ENCODE results near the gene LASP1NB.

Gene LASP1NB

DNA sequence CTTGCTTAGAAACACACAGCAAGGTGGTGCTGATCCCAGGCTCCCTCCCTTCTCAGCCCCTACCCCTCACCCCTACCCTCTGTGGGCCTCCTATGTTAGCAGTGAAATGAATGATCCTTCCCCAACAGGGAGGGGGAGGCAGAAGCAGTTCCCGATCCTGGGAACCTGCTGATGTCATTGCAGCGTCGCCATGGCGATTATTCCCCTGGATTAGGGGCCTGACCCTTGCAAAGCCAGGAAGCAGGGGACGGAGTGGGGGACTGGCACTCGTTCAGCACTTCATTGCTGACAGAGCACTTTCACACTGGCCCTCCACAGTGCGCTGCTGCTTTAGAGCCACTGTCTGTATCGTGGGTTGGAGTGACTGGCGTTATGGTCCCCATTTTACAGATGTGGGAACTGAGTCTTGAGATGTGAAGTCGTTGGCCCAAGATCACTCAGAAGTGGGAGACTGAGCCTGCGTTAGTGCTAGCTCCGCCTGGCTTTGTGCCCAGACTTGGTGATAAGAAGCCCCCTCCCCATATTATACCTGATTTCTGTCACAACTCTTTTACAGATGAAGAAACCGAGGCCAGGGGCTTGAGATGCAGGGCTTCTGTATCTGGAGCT, 29.0 kb upstream of the LASP1NB start:
- Mint-ChIP-seq H3K9me3 (no peaks in the 10 kb centered on the region), H3K4me1 (ENCODE audit: low read depth) (peaks cover 82% of the 10 kb centered on the region), H3K27me3 (no peaks in the 10 kb centered on the region), H3K4me3 (no peak overlapping the region), H3K27ac (peak overlapping the region; percentile 99), H3K36me3 (ENCODE audit: low read depth) (peaks cover 67% of the 10 kb centered on the region)
- POLR2A ChIA-PET = interaction anchor here (0.6 to 6.2 kb wide), 8 partner anchors 9 to 192 kb away, joined by 3 to 55 read pairs (median 13); partner anchors contain the start of genes LASP1, MLLT6 and RPL23
- TF ChIP-seq, protein P1, sequence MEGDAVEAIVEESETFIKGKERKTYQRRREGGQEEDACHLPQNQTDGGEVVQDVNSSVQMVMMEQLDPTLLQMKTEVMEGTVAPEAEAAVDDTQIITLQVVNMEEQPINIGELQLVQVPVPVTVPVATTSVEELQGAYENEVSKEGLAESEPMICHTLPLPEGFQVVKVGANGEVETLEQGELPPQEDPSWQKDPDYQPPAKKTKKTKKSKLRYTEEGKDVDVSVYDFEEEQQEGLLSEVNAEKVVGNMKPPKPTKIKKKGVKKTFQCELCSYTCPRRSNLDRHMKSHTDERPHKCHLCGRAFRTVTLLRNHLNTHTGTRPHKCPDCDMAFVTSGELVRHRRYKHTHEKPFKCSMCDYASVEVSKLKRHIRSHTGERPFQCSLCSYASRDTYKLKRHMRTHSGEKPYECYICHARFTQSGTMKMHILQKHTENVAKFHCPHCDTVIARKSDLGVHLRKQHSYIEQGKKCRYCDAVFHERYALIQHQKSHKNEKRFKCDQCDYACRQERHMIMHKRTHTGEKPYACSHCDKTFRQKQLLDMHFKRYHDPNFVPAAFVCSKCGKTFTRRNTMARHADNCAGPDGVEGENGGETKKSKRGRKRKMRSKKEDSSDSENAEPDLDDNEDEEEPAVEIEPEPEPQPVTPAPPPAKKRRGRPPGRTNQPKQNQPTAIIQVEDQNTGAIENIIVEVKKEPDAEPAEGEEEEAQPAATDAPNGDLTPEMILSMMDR (IDR thresholded peaks at IDR 0.05) = no peak
- ATAC-seq (no peak), DNase-seq (no peak)
- intact Hi-C loops (cut with micrococcal nuclease) = no loop called here
- CTCF ChIA-PET = interaction anchor here (3.6 kb wide), 1 partner anchor 26 kb away, joined by 25 read pairs; the partner anchor contains the start of gene LASP1

DNA sequence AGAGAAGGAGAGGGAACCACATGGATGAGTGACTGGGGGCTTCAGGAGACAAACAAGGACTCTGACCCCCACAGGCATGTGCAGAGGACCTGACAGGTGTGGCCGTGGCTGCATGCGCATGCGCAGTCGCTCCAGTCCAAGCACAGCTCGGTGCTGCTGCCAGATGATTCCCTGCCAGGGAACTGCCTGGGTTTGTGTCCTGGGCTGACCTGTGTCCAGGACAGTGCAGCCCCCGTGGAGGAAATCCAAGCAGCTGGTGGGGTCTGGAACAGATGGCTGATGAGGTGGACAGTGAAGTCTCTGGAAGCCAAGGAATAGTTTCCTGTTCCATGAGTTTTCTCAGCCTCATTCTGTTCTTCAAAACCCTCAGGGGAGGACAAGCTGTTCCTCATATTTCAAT, 28.2 kb upstream of the LASP1NB start:
- Mint-ChIP-seq H3K4me1 (ENCODE audit: low read depth) (peaks cover 78% of the 10 kb centered on the region), H3K27me3 (no peaks in the 10 kb centered on the region), H3K36me3 (ENCODE audit: low read depth) (peaks cover 63% of the 10 kb centered on the region), H3K27ac (peak overlapping the region; percentile 99), H3K4me3 (no peak overlapping the region), H3K9me3 (no peaks in the 10 kb centered on the region)
- ATAC-seq (no peak), DNase-seq (no peak)
- intact Hi-C loops (cut with micrococcal nuclease) = no loop called here
- ChIA-PET CTCF (interaction anchor here (0.9 to 3.6 kb wide), 5 partner anchors 13 to 30 kb away, joined by 3 to 25 read pairs (median 3); partner anchors contain the start of genes LASP1 and LASP1NB), POLR2A (interaction anchor here (0.6 to 6.2 kb wide), 13 partner anchors 10 to 256 kb away, joined by 3 to 55 read pairs (median 4); partner anchors contain the start of genes FBXO47, LASP1, MLLT6 and RPL23)
- TF ChIP-seq, protein P1 (IDR thresholded peaks at IDR 0.05) = no peak

DNA sequence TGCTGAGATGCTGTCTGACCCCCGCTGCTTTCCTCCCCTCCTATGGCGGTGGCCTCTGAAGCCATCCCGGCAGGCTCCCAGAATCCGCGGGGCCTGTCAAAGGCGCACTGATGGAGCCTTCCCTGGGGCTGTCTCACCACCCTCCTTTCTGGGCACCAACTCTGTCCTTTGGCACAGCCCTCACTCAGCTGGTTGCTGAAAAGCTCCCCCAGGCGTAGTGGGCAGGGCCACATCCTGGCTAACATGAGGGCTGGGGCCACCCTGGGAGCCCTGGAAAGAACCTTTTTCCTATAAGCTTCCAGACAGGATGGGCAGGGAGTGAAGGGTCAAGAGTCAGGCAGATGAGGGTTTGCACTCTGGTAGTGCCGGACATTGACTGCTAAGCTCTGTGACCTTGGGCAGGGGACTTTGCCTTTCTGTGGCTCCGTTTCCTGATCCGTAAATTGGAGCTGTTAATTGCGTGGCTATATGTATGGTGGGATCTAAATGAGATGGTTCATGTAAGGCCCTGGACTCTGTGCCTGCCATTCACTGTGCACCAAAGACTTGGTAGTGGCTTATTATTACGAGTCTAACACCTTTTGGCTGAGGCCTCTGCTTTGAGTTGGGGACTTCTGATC, 27.6 kb upstream of the LASP1NB start:
- peaks cover 72% of the 10 kb centered on the region for H3K4me1 Mint-ChIP-seq (ENCODE audit: low read depth)
- peak overlapping the region; percentile 99 for H3K27ac Mint-ChIP-seq
- POLR2A ChIA-PET = interaction anchor here (0.8 to 6.2 kb wide), 17 partner anchors 10 to 327 kb away, joined by 3 to 55 read pairs (median 4); partner anchors contain the start of genes FBXO47, LASP1, MLLT6 and RPL23
- CTCF ChIA-PET = interaction anchor here (0.9 to 3.6 kb wide), 9 partner anchors 8 to 30 kb away, joined by 3 to 25 read pairs (median 3); partner anchors contain the start of genes LASP1 and LASP1NB
- ATAC-seq (peak; percentile 2), DNase-seq (no peak)
- peaks cover 60% of the 10 kb centered on the region for H3K36me3 Mint-ChIP-seq (ENCODE audit: low read depth)
- intact Hi-C loops (cut with micrococcal nuclease) = no loop called here
- no peaks in the 10 kb centered on the region for H3K9me3 Mint-ChIP-seq
- TF ChIP-seq, protein P1 (IDR thresholded peaks at IDR 0.05) = no peak
- peak overlapping the region; percentile 72 for H3K4me3 Mint-ChIP-seq
- H3K27me3 Mint-ChIP-seq = no peaks in the 10 kb centered on the region

DNA sequence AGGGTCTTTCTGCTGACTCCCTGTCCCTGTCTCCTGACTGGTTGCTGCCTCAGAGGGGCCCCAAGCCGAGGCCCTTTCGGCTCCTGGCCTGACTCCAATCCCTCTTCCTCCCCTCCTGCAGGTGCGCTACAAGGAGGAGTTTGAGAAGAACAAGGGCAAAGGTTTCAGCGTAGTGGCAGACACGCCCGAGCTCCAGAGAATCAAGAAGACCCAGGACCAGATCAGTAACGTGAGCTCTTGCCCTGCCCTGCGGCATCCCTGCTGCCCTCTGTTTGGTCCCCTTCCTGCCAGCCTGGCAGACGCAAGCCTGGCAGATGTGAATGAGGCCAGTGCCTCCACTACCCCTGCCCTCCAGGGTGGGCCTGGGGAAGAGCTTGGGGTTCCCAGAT, 27.1 kb upstream of the LASP1NB start:
- intact Hi-C loops (cut with micrococcal nuclease) = no loop called here
- POLR2A ChIA-PET = interaction anchor here (0.8 to 6.2 kb wide), 17 partner anchors 9 to 326 kb away, joined by 3 to 55 read pairs (median 4); partner anchors contain the start of genes FBXO47, LASP1, LASP1NB and RPL23
- CTCF ChIA-PET = interaction anchor here (1.0 to 3.6 kb wide), 9 partner anchors 9 to 255 kb away, joined by 3 to 25 read pairs (median 4); partner anchors contain the start of gene LASP1
- DNase-seq (peak; percentile 64), ATAC-seq (peak; percentile 38)
- Mint-ChIP-seq H3K4me3 (peak overlapping the region; percentile 72), H3K36me3 (ENCODE audit: low read depth) (peaks cover 62% of the 10 kb centered on the region), H3K27me3 (no peaks in the 10 kb centered on the region), H3K27ac (peak overlapping the region; percentile 99), H3K4me1 (ENCODE audit: low read depth) (peaks cover 70% of the 10 kb centered on the region), H3K9me3 (no peaks in the 10 kb centered on the region)
- TF ChIP-seq, protein P1 (IDR thresholded peaks at IDR 0.05) = no peak
